ENCODE measurements around the gene THSD7B.

The THSD7B gene

DNA sequence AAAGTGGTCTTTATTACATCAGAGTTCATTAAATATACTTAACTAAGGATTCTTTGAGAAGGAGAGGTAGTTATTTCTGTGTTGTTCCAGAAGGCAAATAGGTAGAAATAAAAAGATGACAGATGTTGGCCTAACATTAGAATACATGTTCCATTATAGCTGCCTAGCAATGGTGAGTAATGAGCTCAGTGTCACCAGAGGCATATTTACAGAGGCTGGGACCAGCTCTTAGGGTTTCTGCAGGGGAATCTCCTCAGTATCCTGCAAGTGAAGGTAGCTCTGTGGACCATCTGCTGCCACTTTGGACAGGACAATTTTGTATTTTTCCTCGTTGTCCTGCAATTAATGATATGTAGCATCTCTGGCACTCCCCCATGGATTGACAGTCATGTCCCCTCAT, 416.0 kb downstream of the THSD7B start:
- Histone ChIP-seq H3K27ac (ENCODE audit: low read length) (no peak overlapping the region), H3K36me3 (ENCODE audit: control insufficient read depth in 1 of 2, insufficient read depth in 2 of 2, low read length in 2 of 2) (no peaks in the 10 kb centered on the region), H3K27me3 (ENCODE audit: low read depth, low read length) (no peaks in the 10 kb centered on the region), H3K9me3 (ENCODE audit: control insufficient read depth in 1 of 2, low read length in 2 of 2) (peaks cover 0 to 3% of the 10 kb centered on the region in 2 donors), H3K4me3 (ENCODE audit: low read depth in 1 of 2, low read length in 2 of 2) (no peak overlapping the region), H3K4me1 (ENCODE audit: control insufficient read depth in 1 of 2, insufficient read depth in 2 of 2, low read length in 2 of 2) (no peaks in the 10 kb centered on the region)

DNA sequence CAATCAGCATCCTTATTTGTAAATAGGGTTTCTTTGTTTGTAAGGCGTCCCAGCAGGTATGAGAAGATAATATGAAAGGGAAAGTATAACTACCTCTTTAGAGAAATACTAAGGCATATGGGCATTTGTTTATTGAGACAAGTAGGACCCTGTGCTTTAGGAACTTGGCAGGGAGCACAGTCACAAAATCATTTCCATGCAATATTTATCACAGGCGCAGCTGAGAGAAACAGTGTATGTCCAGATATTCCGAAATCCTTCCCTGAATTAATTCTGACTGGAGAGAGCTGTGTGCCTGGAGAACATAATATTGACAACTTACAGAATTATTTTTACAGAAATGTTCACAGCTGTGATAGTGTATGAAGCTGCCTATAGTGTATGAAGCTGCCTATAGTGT, 416.7 kb downstream of the THSD7B start:
- Histone ChIP-seq H3K4me3 (ENCODE audit: low read depth in 1 of 2, low read length in 2 of 2) (no peak overlapping the region), H3K36me3 (ENCODE audit: control insufficient read depth in 1 of 2, insufficient read depth in 2 of 2, low read length in 2 of 2) (no peaks in the 10 kb centered on the region), H3K4me1 (ENCODE audit: control insufficient read depth in 1 of 2, insufficient read depth in 2 of 2, low read length in 2 of 2) (no peaks in the 10 kb centered on the region), H3K9me3 (ENCODE audit: control insufficient read depth in 1 of 2, low read length in 2 of 2) (peaks cover 0 to 3% of the 10 kb centered on the region in 2 donors), H3K27ac (ENCODE audit: low read length) (no peak overlapping the region), H3K27me3 (ENCODE audit: low read depth, low read length) (no peaks in the 10 kb centered on the region)

DNA sequence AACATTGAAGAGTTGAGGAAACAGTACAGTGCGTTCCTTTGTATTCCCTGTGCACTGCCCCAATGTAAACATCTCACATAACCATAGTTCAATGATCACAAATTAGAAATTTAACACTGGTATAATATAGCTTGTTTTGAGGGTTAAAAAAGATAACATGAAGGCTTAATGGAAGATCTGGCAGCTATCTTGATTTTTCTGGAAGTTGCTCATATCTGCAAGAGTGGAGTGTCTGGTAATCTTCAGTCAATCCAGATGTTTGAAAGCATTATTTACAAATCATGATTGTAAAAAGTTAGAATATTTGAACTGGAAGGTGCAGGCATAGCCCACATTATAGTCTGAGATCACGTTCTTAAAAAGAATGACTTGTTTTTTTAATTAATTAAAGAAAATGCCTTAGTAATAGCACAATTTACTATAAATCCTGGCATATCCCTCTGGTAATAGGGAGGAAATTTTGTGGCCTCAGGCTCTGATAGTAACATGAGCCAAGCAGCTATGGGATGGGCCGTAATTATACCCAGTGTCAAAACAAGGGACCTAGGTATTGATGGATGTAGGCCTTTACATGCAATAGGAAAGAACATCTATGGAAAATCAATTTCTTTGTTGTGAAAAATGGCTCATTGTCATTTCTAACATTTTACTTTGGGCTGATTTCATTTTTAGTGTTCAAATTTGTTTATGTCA, 418.0 kb downstream of the THSD7B start:
- Histone ChIP-seq H3K36me3 (ENCODE audit: control insufficient read depth in 1 of 2, insufficient read depth in 2 of 2, low read length in 2 of 2) (no peaks in the 10 kb centered on the region), H3K27ac (ENCODE audit: low read length) (no peak overlapping the region), H3K27me3 (ENCODE audit: low read depth, low read length) (no peaks in the 10 kb centered on the region), H3K4me3 (ENCODE audit: low read depth in 1 of 2, low read length in 2 of 2) (no peak overlapping the region), H3K4me1 (ENCODE audit: control insufficient read depth in 1 of 2, insufficient read depth in 2 of 2, low read length in 2 of 2) (no peaks in the 10 kb centered on the region), H3K9me3 (ENCODE audit: control insufficient read depth in 1 of 2, low read length in 2 of 2) (peaks cover 0 to 3% of the 10 kb centered on the region in 2 donors)

DNA sequence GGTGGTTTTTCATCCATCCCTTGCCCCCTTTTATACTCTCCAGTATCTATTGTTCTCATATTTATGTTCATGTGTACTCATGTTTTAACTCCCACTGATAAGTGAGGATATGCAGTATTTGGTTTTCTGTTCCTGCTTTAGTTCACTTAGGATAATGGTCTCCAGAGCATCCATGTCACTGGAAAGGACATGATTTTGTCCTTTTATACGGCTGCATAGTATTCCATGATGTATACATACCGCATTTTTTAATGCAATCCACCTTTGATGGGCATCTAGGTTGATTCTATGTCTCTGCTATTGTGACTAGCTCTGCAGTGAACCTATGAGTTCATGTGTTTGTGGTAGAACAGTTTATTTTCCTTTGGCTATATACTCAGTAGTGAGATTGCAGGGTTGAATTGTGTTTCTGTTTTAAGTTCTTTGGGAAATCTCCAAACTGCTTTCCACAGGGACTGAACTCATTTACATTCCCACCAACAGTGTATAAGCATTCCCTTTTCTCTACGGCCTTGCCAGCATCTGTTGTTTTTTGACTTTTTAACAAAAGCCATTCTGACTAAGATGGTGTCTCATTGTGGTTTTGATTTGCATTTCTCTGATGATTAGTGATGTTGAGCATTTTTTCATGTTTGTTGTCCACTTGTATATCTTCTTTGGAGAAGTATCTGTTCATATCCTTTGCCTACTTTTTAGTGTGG, 420.2 kb downstream of the THSD7B start:
- no peak overlapping the region for H3K27ac ChIP-seq (ENCODE audit: low read length)
- peaks cover 0 to 3% of the 10 kb centered on the region in 2 donors for H3K9me3 ChIP-seq (ENCODE audit: control insufficient read depth in 1 of 2, low read length in 2 of 2)
- H3K27me3 ChIP-seq (ENCODE audit: low read depth, low read length), result no peaks in the 10 kb centered on the region
- H3K4me3 ChIP-seq (ENCODE audit: low read depth in 1 of 2, low read length in 2 of 2), result no peak overlapping the region
- H3K36me3 ChIP-seq (ENCODE audit: control insufficient read depth in 1 of 2, insufficient read depth in 2 of 2, low read length in 2 of 2), result no peaks in the 10 kb centered on the region
- no peaks in the 10 kb centered on the region for H3K4me1 ChIP-seq (ENCODE audit: control insufficient read depth in 1 of 2, insufficient read depth in 2 of 2, low read length in 2 of 2)

DNA sequence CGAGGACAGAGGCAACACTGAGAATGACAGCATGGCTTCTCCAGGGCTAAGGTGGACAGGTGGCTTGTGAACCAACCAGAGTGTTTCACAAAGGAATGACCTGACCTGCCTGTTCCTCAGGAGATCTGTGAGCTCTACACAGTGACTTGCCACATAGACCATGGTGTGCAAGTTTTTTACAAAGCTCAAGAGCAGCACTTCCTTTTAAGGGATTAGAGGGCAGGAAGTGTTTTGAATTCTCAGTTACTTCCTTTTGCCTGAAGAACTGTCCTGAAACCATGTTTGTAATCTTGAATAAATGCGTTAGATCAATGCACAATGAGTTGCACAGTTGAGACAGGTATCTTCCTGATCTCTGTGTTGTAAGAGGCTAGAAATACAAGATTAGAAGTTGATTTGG, 421.9 kb downstream of the THSD7B start:
- no peaks in the 10 kb centered on the region for H3K27me3 ChIP-seq (ENCODE audit: low read depth, low read length)
- H3K36me3 ChIP-seq (ENCODE audit: control insufficient read depth in 1 of 2, insufficient read depth in 2 of 2, low read length in 2 of 2), result no peaks in the 10 kb centered on the region
- H3K4me1 ChIP-seq (ENCODE audit: control insufficient read depth in 1 of 2, insufficient read depth in 2 of 2, low read length in 2 of 2), result no peaks in the 10 kb centered on the region
- H3K9me3 ChIP-seq (ENCODE audit: control insufficient read depth in 1 of 2, low read length in 2 of 2), result peaks cover 0 to 3% of the 10 kb centered on the region in 2 donors
- no peak overlapping the region for H3K27ac ChIP-seq (ENCODE audit: low read length)
- no peak overlapping the region for H3K4me3 ChIP-seq (ENCODE audit: low read depth in 1 of 2, low read length in 2 of 2)

DNA sequence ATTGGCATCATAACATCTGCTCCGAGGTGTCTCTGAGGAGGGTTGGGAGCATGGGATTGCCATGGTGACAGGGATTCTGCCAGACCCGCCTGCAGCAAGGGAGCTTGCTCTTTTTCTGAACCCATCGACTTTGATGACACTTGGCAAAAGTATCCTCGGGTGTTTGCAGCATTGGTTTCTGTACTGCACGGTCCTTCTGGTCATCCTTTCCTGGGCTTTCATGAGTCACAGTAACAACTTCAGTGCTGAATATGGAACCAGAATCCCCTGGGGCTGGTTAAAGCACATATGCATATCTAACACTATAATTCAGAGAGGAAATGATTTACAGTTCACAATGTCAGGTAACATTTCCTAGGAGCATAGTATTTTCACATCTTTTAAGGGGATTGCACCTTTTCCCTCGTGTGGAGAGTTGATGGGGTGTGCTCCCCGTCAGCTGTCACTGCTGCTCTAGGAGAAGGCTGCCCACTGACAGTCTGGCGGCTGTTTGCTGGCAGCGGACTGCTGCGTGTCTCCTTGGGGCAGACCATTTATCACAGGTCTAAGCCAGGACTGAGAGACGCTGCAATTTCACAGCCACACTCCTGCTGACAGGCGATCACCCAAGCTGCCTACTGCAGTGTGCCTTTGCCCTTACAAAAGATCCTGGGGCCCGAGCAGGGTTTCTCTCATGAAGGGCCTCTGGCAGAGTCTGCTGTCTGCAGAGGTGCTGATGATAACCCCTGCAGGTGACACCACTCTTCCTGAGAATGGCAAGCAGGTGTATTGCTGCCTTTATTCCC, 425.3 kb downstream of the THSD7B start:
- Histone ChIP-seq H3K9me3 (ENCODE audit: control insufficient read depth in 1 of 2, low read length in 2 of 2) (peaks cover 0 to under 1% of the 10 kb centered on the region in 2 donors), H3K4me1 (ENCODE audit: control insufficient read depth in 1 of 2, insufficient read depth in 2 of 2, low read length in 2 of 2) (no peaks in the 10 kb centered on the region), H3K27ac (ENCODE audit: low read length) (no peak overlapping the region), H3K4me3 (ENCODE audit: low read depth in 1 of 2, low read length in 2 of 2) (no peak overlapping the region), H3K36me3 (ENCODE audit: control insufficient read depth in 1 of 2, insufficient read depth in 2 of 2, low read length in 2 of 2) (no peaks in the 10 kb centered on the region), H3K27me3 (ENCODE audit: low read depth, low read length) (no peaks in the 10 kb centered on the region)

DNA sequence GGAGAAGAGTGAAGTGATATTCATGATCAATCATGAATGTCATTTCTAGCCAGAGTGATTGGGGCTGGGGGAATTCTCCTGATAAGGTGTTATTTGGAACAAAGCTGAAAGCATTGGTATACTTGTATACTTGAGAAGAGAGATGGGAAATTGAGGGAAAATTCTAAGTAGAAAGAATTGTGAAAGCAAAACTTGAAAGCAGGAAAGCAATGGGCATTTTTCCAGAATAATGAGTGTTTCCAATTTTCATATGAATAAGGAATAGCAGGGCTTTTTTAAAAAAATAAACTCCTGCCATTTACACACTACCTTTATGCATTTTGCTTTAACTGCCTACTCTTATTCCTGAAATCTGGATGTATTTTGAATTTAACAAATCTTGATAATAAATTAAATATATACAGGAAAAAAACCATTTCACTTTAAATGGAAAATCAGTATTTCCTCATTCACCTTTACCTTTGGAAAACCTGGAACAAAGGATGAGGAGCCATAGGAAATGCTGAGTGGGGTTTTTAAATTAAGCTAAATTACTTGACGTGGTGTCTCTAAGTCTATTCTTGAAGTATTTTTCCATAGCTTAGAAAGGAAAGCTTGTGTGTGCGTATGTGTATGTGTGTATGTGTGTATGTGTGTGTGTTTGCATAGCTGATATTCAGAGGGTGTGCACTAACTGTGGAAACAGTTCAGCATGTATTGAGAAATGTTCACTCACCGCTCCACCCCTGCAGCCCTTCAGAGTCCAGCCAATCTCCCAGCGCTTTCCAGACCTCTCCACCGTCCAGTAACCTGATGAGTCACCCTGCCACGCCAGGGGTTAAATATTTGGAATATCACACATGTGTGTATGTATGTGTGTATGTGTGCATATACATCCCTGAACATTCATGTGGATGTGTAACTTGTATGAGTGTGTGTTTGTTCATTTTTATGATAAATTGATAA, 427.3 kb downstream of the THSD7B start:
- H3K36me3 ChIP-seq (ENCODE audit: control insufficient read depth in 1 of 2, insufficient read depth in 2 of 2, low read length in 2 of 2), result no peaks in the 10 kb centered on the region
- no peaks in the 10 kb centered on the region for H3K4me1 ChIP-seq (ENCODE audit: control insufficient read depth in 1 of 2, insufficient read depth in 2 of 2, low read length in 2 of 2)
- no peaks in the 10 kb centered on the region for H3K27me3 ChIP-seq (ENCODE audit: low read depth, low read length)
- no peak overlapping the region for H3K27ac ChIP-seq (ENCODE audit: low read length)
- no peaks in the 10 kb centered on the region for H3K9me3 ChIP-seq (ENCODE audit: control insufficient read depth in 1 of 2, low read length in 2 of 2)
- no peak overlapping the region for H3K4me3 ChIP-seq (ENCODE audit: low read depth in 1 of 2, low read length in 2 of 2)

DNA sequence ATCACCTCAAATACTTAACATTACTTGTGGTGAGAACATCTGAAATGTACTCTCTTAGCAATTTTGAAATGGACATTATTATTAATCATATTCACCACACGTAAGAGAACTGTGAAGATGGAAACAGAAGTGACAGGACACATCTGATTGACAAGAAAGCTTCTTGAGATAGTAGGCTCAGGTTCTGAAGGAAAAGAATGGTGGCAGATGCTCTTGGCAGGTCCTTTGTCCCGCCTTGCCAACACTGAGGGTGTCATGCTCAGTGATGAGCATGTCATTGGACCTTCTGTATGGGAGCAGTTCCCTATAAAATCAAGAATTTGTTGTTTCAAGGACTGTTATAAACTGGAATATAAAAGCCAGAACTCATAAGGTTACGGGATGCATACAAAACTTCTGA, 428.1 kb downstream of the THSD7B start:
- H3K4me3 ChIP-seq (ENCODE audit: low read depth in 1 of 2, low read length in 2 of 2), result no peak overlapping the region
- no peaks in the 10 kb centered on the region for H3K9me3 ChIP-seq (ENCODE audit: control insufficient read depth in 1 of 2, low read length in 2 of 2)
- no peaks in the 10 kb centered on the region for H3K36me3 ChIP-seq (ENCODE audit: control insufficient read depth in 1 of 2, insufficient read depth in 2 of 2, low read length in 2 of 2)
- H3K27ac ChIP-seq (ENCODE audit: low read length), result no peak overlapping the region
- H3K4me1 ChIP-seq (ENCODE audit: control insufficient read depth in 1 of 2, insufficient read depth in 2 of 2, low read length in 2 of 2), result no peaks in the 10 kb centered on the region
- no peaks in the 10 kb centered on the region for H3K27me3 ChIP-seq (ENCODE audit: low read depth, low read length)

DNA sequence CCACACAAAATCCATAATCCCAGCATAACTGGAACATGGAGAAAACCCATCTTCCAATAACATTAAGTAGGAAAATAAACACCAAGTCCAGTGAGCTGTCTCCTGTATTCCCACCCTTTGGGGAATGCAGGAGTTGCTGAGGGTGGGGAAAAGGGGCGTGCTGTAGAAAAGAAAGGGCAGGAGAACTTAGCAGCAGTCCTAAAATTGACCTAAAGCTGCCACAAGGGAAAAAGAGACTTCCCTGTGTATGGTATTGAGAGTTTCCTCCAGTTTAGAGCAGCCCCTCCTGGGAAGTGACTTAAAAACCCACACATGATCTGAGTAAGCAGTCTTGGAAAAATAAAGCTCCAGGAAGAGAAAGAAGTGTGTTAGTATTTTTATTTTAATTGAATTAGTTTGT, 428.8 kb downstream of the THSD7B start:
- Histone ChIP-seq H3K4me3 (ENCODE audit: low read depth in 1 of 2, low read length in 2 of 2) (no peak overlapping the region), H3K27ac (ENCODE audit: low read length) (no peak overlapping the region), H3K4me1 (ENCODE audit: control insufficient read depth in 1 of 2, insufficient read depth in 2 of 2, low read length in 2 of 2) (no peaks in the 10 kb centered on the region), H3K9me3 (ENCODE audit: control insufficient read depth in 1 of 2, low read length in 2 of 2) (no peaks in the 10 kb centered on the region), H3K27me3 (ENCODE audit: low read depth, low read length) (no peaks in the 10 kb centered on the region), H3K36me3 (ENCODE audit: control insufficient read depth in 1 of 2, insufficient read depth in 2 of 2, low read length in 2 of 2) (no peaks in the 10 kb centered on the region)

DNA sequence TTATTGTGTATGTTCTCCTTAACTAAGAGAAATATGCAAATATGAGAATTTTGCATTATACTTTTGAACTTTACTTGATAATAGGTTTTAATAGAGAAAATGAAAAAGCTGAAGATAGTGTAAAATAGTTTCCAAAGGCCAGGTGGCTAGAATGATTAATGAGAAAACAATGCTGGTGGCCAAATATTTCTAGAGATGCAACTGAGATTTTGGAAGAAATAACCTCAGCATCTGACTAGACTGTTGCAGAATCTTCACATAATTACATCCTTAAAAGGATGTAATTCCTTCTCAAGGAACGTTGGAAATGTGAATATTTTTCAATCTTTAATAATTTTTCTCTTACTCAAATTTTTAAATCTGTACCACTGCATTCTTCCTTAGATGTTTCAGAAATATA, 434.4 kb downstream of the THSD7B start:
- no peaks in the 10 kb centered on the region for H3K36me3 ChIP-seq (ENCODE audit: control insufficient read depth in 1 of 2, insufficient read depth in 2 of 2, low read length in 2 of 2)
- H3K4me3 ChIP-seq (ENCODE audit: low read depth in 1 of 2, low read length in 2 of 2), result no peak overlapping the region
- H3K27me3 ChIP-seq (ENCODE audit: low read depth, low read length), result no peaks in the 10 kb centered on the region
- no peaks in the 10 kb centered on the region for H3K9me3 ChIP-seq (ENCODE audit: control insufficient read depth in 1 of 2, low read length in 2 of 2)
- no peak overlapping the region for H3K27ac ChIP-seq (ENCODE audit: low read length)
- H3K4me1 ChIP-seq (ENCODE audit: control insufficient read depth in 1 of 2, insufficient read depth in 2 of 2, low read length in 2 of 2), result no peaks in the 10 kb centered on the region

DNA sequence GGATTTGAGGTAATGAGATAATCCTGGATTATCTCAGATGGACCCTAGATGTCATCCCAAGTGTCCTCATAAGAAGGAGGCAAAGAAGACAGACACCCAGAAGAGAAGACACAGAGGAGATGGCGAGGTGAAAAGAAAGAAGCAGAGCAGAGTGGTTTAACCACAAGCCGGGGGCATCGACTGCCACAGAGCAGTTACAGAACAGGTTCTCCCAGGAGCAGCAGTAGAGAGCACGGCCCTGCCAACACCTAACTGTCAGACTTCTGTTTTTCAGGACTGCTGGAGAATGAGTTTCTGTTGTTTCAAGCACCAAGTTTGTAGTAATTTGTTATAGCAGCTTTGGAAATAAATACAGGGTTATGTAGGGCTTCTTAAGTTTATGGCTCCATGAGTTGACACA, 437.0 kb downstream of the THSD7B start:
- H3K27ac ChIP-seq (ENCODE audit: low read length), result no peak overlapping the region
- H3K4me3 ChIP-seq (ENCODE audit: low read depth in 1 of 2, low read length in 2 of 2), result no peak overlapping the region
- H3K4me1 ChIP-seq (ENCODE audit: control insufficient read depth in 1 of 2, insufficient read depth in 2 of 2, low read length in 2 of 2), result no peaks in the 10 kb centered on the region
- H3K9me3 ChIP-seq (ENCODE audit: control insufficient read depth in 1 of 2, low read length in 2 of 2), result no peaks in the 10 kb centered on the region
- H3K36me3 ChIP-seq (ENCODE audit: control insufficient read depth in 1 of 2, insufficient read depth in 2 of 2, low read length in 2 of 2), result no peaks in the 10 kb centered on the region
- no peaks in the 10 kb centered on the region for H3K27me3 ChIP-seq (ENCODE audit: low read depth, low read length)

All from muscle layer of duodenum (tissue), 2 donors.